Left colon (tissue), 2 donors: ENCODE measurements around the gene NAPB. TPM values are rescaled to one million over a fixed set of nuclear protein-coding genes. Genes with fewer than 3 reads are reported as not detected.

Experiments used
- ATAC-seq: fragments of 200-7000 bp; cut with Tn5 transposase; one replicate; pipeline ENCODE4 v1.9.1; 2020; ENCODE audit warnings: mild to moderate bottlenecking, moderate library complexity
- DNase-seq, 2 donors: peaks; one replicate each; pipeline ENCODE4 v3.0.0-alpha.2; 2020
- intact Hi-C, 2 donors: fragments of 100-400 bp; cut with DNase I in 1 of 2; cut with micrococcal nuclease in 1 of 2; formaldehyde crosslinking; loops; one replicate each; pipeline versions ENCODE4 v1.11.2 to v1.14.0; 2022; cut with DNase I, micrococcal nuclease
- total RNA-seq, 2 donors: library from RNA; stranded (reverse); fragmentation: NEBNext Ultra II Directional; extraction: Animal tissue kit (Norgen Biotek cat#: 25700); gene quantifications; one replicate each; pipeline ENCODE4 v1.2.1, GENCODE V29; 2021
- donor health status: DM: no; HTN: no; CAD: no.
- donor health status: DM: yes; HTN: yes; CAD: no.

NAPB gene
- total RNA-seq, 2 donors from 2014 or later: 7.9 to 8.5 TPM

GRCh38 chr20:23413862-23414422 lies 7.3 kb downstream of the NAPB start:
- ATAC-seq: no peak

GRCh38 chr20:23412026-23412425 lies 9.3 kb downstream of the NAPB start:
- intact Hi-C loops: no loop called here

More at GRCh38 chr20:23413862-23414422, 7.3 kb downstream of the NAPB start:
- DNase-seq: no peak
- intact Hi-C loops: no loop called here

GRCh38 chr20:23410916-23411695 lies 10.2 kb downstream of the NAPB start:
- ATAC-seq: no peak
- intact Hi-C loops: no loop called here

More at GRCh38 chr20:23412026-23412425, 9.3 kb downstream of the NAPB start:
- peak; percentile 37 for ATAC-seq
- no peak for DNase-seq

GRCh38 chr20:23409800-23410199 lies 11.5 kb downstream of the NAPB start:
- ATAC-seq: no peak
- intact Hi-C loops: no loop called here
- no peak for DNase-seq

More at GRCh38 chr20:23410916-23411695, 10.2 kb downstream of the NAPB start:
- DNase-seq: no peak

GRCh38 chr20:23408957-23409356 lies 12.3 kb downstream of the NAPB start:
- DNase-seq (no peak), ATAC-seq (no peak)
- intact Hi-C loops: no loop called here

GRCh38 chr20:23407781-23408464 lies 13.4 kb downstream of the NAPB start:
- DNase-seq (no peak), ATAC-seq (no peak)
- intact Hi-C loops: no loop called here

- ATAC-seq (no peak), DNase-seq (no peak)
- intact Hi-C loops: no loop called here
These were observed 14.4 kb downstream of the NAPB start for GRCh38 chr20:23406880-23407279.

- DNase-seq: no peak
- intact Hi-C loops: no loop called here
These were observed 17.1 kb downstream of the NAPB start for GRCh38 chr20:23404196-23404595.

GRCh38 chr20:23403751-23404150 lies 17.5 kb downstream of the NAPB start:
- no peak for DNase-seq
- intact Hi-C loops: no loop called here
- no peak for ATAC-seq

More at GRCh38 chr20:23404196-23404595, 17.1 kb downstream of the NAPB start:
- ATAC-seq: peak; percentile 58

GRCh38 chr20:23401051-23401450 lies 20.2 kb downstream of the NAPB start:
- intact Hi-C loops: no loop called here
- ATAC-seq (no peak), DNase-seq (no peak)

GRCh38 chr20:23399568-23400241 lies 21.6 kb downstream of the NAPB start:
- intact Hi-C loops: no loop called here
- ATAC-seq (no peak), DNase-seq (no peak)

- ATAC-seq (no peak), DNase-seq (no peak)
- intact Hi-C loops: no loop called here
These were observed 23.3 kb downstream of the NAPB start for GRCh38 chr20:23397961-23398360.

- DNase-seq (no peak), ATAC-seq (no peak)
- intact Hi-C loops: no loop called here
These were observed 24.2 kb downstream of the NAPB start for GRCh38 chr20:23396950-23397627.

GRCh38 chr20:23393996-23394775 lies 27.1 kb downstream of the NAPB start:
- intact Hi-C loops: no loop called here
- no peak for DNase-seq
- no peak for ATAC-seq

GRCh38 chr20:23391707-23392310 lies 29.5 kb downstream of the NAPB start:
- DNase-seq: no peak

GRCh38 chr20:23390091-23390774 lies 31.1 kb downstream of the NAPB start:
- intact Hi-C loops: no loop called here
- DNase-seq: no peak
- ATAC-seq: no peak

More at GRCh38 chr20:23391707-23392310, 29.5 kb downstream of the NAPB start:
- intact Hi-C loops: no loop called here
- ATAC-seq: no peak

- DNase-seq (no peak), ATAC-seq (no peak)
- intact Hi-C loops: no loop called here
These were observed 34.2 kb downstream of the NAPB start for GRCh38 chr20:23387118-23387443.
